Measurements from ENCODE around the gene JUND. TPM values are rescaled to one million over a fixed set of nuclear protein-coding genes. Genes with fewer than 3 reads are reported as not detected.

JUND gene
- total RNA-seq, 1 donor from 2014 or later: 455 TPM

- no peak for DNase-seq (ENCODE audit: low spot score)
- H3K27ac Mint-ChIP-seq: peak overlapping the region; percentile 75
Measured at GRCh38 chr19:18306209-18306887, 24.9 kb upstream of the JUND start.

GRCh38 chr19:18304458-18305310 is 23.3 kb upstream of the JUND start:
- peaks cover 21% of the 10 kb centered on the region for H3K36me3 Mint-ChIP-seq (ENCODE audit: low read depth)
- H3K27me3 Mint-ChIP-seq (ENCODE audit: insufficient read depth): peaks cover 1% of the 10 kb centered on the region

More at GRCh38 chr19:18306209-18306887, 24.9 kb upstream of the JUND start:
- intact Hi-C loops (cut with micrococcal nuclease): no loop called here
- H3K9me3 Mint-ChIP-seq: no peaks in the 10 kb centered on the region
- peaks cover 21% of the 10 kb centered on the region for H3K36me3 Mint-ChIP-seq (ENCODE audit: low read depth)
- peak overlapping the region; percentile 92 for H3K4me3 Mint-ChIP-seq
- H3K4me1 Mint-ChIP-seq (ENCODE audit: low read depth): peaks cover 40% of the 10 kb centered on the region
- H3K27me3 Mint-ChIP-seq (ENCODE audit: insufficient read depth): peaks cover 1% of the 10 kb centered on the region

GRCh38 chr19:18304208-18304457 is 22.7 kb upstream of the JUND start:
- H3K27ac Mint-ChIP-seq: peak overlapping the region; percentile 98
- H3K4me3 Mint-ChIP-seq: peak overlapping the region; percentile 92
- H3K27me3 Mint-ChIP-seq (ENCODE audit: insufficient read depth): peaks cover 1% of the 10 kb centered on the region
- intact Hi-C loops (cut with micrococcal nuclease): loop anchor here (1.0 kb wide), 6 partner anchors 10 to 111 kb away; partner anchors contain the start of genes LSM4 and MPV17L2
- H3K4me1 Mint-ChIP-seq (ENCODE audit: low read depth): peaks cover 42% of the 10 kb centered on the region
- DNase-seq (ENCODE audit: low spot score): no peak
- no peaks in the 10 kb centered on the region for H3K9me3 Mint-ChIP-seq
- peaks cover 21% of the 10 kb centered on the region for H3K36me3 Mint-ChIP-seq (ENCODE audit: low read depth)

More at GRCh38 chr19:18304458-18305310, 23.3 kb upstream of the JUND start:
- Mint-ChIP-seq H3K27ac (peak overlapping the region; percentile 98), H3K4me3 (peak overlapping the region; percentile 92), H3K9me3 (no peaks in the 10 kb centered on the region), H3K4me1 (ENCODE audit: low read depth) (peaks cover 40% of the 10 kb centered on the region)
- peak; percentile 77 for DNase-seq (ENCODE audit: low spot score)
- intact Hi-C loops (cut with micrococcal nuclease): loop anchor here (1.0 kb wide), 6 partner anchors 10 to 111 kb away; partner anchors contain the start of genes LSM4 and MPV17L2

- H3K4me1 Mint-ChIP-seq (ENCODE audit: low read depth): peaks cover 45% of the 10 kb centered on the region
- peak overlapping the region; percentile 37 for H3K4me3 Mint-ChIP-seq
- no peaks in the 10 kb centered on the region for H3K9me3 Mint-ChIP-seq
- H3K27ac Mint-ChIP-seq: peak overlapping the region; percentile 58
- peaks cover 12% of the 10 kb centered on the region for H3K36me3 Mint-ChIP-seq (ENCODE audit: low read depth)
- DNase-seq (ENCODE audit: low spot score): no peak
- intact Hi-C loops (cut with micrococcal nuclease): no loop called here
- peaks cover 1% of the 10 kb centered on the region for H3K27me3 Mint-ChIP-seq (ENCODE audit: insufficient read depth)
Measured at GRCh38 chr19:18301718-18302111, 20.3 kb upstream of the JUND start.

GRCh38 chr19:18300930-18301717 is 19.7 kb upstream of the JUND start:
- H3K9me3 Mint-ChIP-seq: peaks cover 2% of the 10 kb centered on the region
- DNase-seq (ENCODE audit: low spot score): no peak
- H3K4me3 Mint-ChIP-seq: peak overlapping the region; percentile 37
- peaks cover 11% of the 10 kb centered on the region for H3K36me3 Mint-ChIP-seq (ENCODE audit: low read depth)
- intact Hi-C loops (cut with micrococcal nuclease): no loop called here
- H3K27ac Mint-ChIP-seq: peak overlapping the region; percentile 52
- peaks cover 1% of the 10 kb centered on the region for H3K27me3 Mint-ChIP-seq (ENCODE audit: insufficient read depth)
- H3K4me1 Mint-ChIP-seq (ENCODE audit: low read depth): peaks cover 47% of the 10 kb centered on the region

- intact Hi-C loops (cut with micrococcal nuclease): no loop called here
- Mint-ChIP-seq H3K4me3 (no peak overlapping the region), H3K36me3 (ENCODE audit: low read depth) (peaks cover 16% of the 10 kb centered on the region), H3K4me1 (ENCODE audit: low read depth) (peaks cover 47% of the 10 kb centered on the region), H3K27me3 (ENCODE audit: insufficient read depth) (peaks cover 1% of the 10 kb centered on the region), H3K9me3 (peaks cover 6% of the 10 kb centered on the region), H3K27ac (no peak overlapping the region)
- DNase-seq (ENCODE audit: low spot score): no peak
Measured at GRCh38 chr19:18299654-18300053, 18.2 kb upstream of the JUND start.

GRCh38 chr19:18298601-18299000 is 17.2 kb upstream of the JUND start:
- H3K4me3 Mint-ChIP-seq: peak overlapping the region; percentile 11
- peaks cover 15% of the 10 kb centered on the region for H3K36me3 Mint-ChIP-seq (ENCODE audit: low read depth)
- peaks cover 6% of the 10 kb centered on the region for H3K9me3 Mint-ChIP-seq
- intact Hi-C loops (cut with micrococcal nuclease): no loop called here
- peaks cover 47% of the 10 kb centered on the region for H3K4me1 Mint-ChIP-seq (ENCODE audit: low read depth)
- H3K27ac Mint-ChIP-seq: peak overlapping the region; percentile 74
- no peak for DNase-seq (ENCODE audit: low spot score)
- H3K27me3 Mint-ChIP-seq (ENCODE audit: insufficient read depth): no peaks in the 10 kb centered on the region

GRCh38 chr19:18297308-18297707 is 15.9 kb upstream of the JUND start:
- peaks cover 17% of the 10 kb centered on the region for H3K36me3 Mint-ChIP-seq (ENCODE audit: low read depth)
- H3K27me3 Mint-ChIP-seq (ENCODE audit: insufficient read depth): no peaks in the 10 kb centered on the region
- peaks cover 6% of the 10 kb centered on the region for H3K9me3 Mint-ChIP-seq
- intact Hi-C loops (cut with micrococcal nuclease): no loop called here
- H3K27ac Mint-ChIP-seq: peak overlapping the region; percentile 40
- DNase-seq (ENCODE audit: low spot score): no peak
- H3K4me3 Mint-ChIP-seq: no peak overlapping the region
- H3K4me1 Mint-ChIP-seq (ENCODE audit: low read depth): peaks cover 51% of the 10 kb centered on the region

- peak overlapping the region; percentile 89 for H3K4me3 Mint-ChIP-seq
- H3K9me3 Mint-ChIP-seq: peaks cover 6% of the 10 kb centered on the region
- H3K36me3 Mint-ChIP-seq (ENCODE audit: low read depth): peaks cover 19% of the 10 kb centered on the region
- H3K27ac Mint-ChIP-seq: peak overlapping the region; percentile 96
- DNase-seq (ENCODE audit: low spot score): no peak
- peaks cover 64% of the 10 kb centered on the region for H3K4me1 Mint-ChIP-seq (ENCODE audit: low read depth)
- intact Hi-C loops (cut with micrococcal nuclease): no loop called here
- H3K27me3 Mint-ChIP-seq (ENCODE audit: insufficient read depth): no peaks in the 10 kb centered on the region
Measured at GRCh38 chr19:18295034-18295451, 13.6 kb upstream of the JUND start.

GRCh38 chr19:18294467-18294864 is 13.0 kb upstream of the JUND start:
- peak overlapping the region; percentile 89 for H3K4me3 Mint-ChIP-seq
- no peaks in the 10 kb centered on the region for H3K27me3 Mint-ChIP-seq (ENCODE audit: insufficient read depth)
- H3K36me3 Mint-ChIP-seq (ENCODE audit: low read depth): peaks cover 19% of the 10 kb centered on the region
- H3K9me3 Mint-ChIP-seq: peaks cover 6% of the 10 kb centered on the region
- peak; percentile 86 for DNase-seq (ENCODE audit: low spot score)
- peak overlapping the region; percentile 96 for H3K27ac Mint-ChIP-seq
- intact Hi-C loops (cut with micrococcal nuclease): loop anchor here (1.0 to 5.0 kb wide), 3 partner anchors 10 to 207 kb away; partner anchors contain the start of genes IL12RB1 and SSBP4
- H3K4me1 Mint-ChIP-seq (ENCODE audit: low read depth): peaks cover 69% of the 10 kb centered on the region

GRCh38 chr19:18293642-18294466 is 12.4 kb upstream of the JUND start:
- no peak for DNase-seq (ENCODE audit: low spot score)
- Mint-ChIP-seq H3K4me1 (ENCODE audit: low read depth) (peaks cover 65% of the 10 kb centered on the region), H3K4me3 (peak overlapping the region; percentile 89), H3K36me3 (ENCODE audit: low read depth) (peaks cover 19% of the 10 kb centered on the region), H3K9me3 (peaks cover 6% of the 10 kb centered on the region), H3K27me3 (ENCODE audit: insufficient read depth) (no peaks in the 10 kb centered on the region), H3K27ac (peak overlapping the region; percentile 96)
- intact Hi-C loops (cut with micrococcal nuclease): loop anchor here (1.0 to 5.0 kb wide), 4 partner anchors 10 to 207 kb away; partner anchors contain the start of genes IL12RB1 and SSBP4

All from activated T-helper 1 cell treated with anti-CD3 and anti-CD28 coated beads, Interleukin-12 subunit alpha, Interleukin-12 subunit beta, Interleukin-2, Interleukin-4 antibody, amounts not matched to agents 30 ng/mL and 10 ng/mL and 1 ng/mL, durations not matched to agents 14 hours and 24 hours and 36 hours (primary cell).